ENCODE measurements around the gene DYNC2I2.
"Not testable (repeated sequence)": the region's sequence is repeated elsewhere in the genome, so short reads cannot be mapped to it uniquely, and the experiment has no call there.

Gene DYNC2I2

DNA sequence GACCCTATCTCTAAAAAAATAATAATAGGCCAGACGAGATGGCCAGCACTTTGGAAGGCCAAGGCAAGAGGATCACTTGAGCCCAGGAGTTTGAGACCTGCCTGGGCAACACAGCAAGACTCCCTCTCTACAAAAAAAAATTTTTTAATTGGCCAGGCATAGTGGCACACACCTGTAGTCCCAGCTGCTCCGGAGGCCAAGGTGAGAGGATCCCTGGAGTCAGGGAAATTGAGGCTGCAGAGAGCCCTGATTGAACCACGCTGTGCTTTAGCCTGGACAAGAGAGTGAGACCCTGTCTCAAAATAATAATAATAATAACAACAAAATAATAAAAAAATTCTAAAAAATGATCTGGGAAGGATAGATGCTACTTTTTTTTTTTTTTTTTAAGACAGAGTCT lies 1.1 kb upstream of the DYNC2I2 start:
- no peak overlapping the region for H3K4me3 ChIP-seq (ENCODE audit: low read length)
- TF ChIP-seq ZNF274 (IDR thresholded peaks at IDR 0.05; ENCODE audit: low read depth, low read length), result no peak

DNA sequence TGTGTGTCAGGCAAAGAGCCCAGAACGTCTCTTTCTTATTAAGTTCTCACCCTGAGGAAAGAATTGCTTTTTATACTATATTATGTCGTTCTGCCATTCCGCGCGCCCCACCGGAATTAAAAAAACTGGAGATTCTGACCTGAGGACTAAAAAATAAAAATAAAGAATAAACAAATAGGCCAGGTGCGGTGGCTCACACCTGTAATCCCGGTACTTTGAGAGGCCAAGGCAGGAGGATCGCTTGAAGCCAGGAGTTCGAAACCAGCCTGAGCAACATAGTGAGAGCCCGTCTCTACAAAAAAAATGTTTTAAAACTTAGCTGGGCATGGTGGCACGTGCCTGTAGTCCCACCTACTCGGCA lies 677 bp upstream of the DYNC2I2 start:
- H3K4me3 ChIP-seq (ENCODE audit: low read length), result no peak overlapping the region

DNA sequence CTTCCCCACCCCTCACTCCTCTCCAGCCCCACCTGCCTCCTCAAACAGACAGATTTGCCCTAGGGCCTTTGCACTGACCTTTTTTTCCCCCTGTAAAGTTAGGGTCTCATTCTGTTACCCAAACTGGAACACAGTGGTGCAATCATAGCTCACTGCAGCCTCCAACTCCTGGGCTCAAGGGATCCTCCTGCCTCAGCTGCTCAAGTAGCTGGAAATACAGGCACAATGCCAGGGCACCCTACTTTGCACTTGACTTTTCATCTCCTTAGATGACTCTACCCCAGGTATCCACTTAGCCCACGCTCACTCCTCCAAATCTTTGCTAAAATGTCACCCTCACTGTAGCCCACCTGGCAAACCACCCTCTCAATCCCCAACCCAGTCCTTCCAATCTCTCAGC lies 2.2 kb downstream of the DYNC2I2 start:
- no peak for TF ChIP-seq ZNF274 (IDR thresholded peaks at IDR 0.05; ENCODE audit: low read depth, low read length)
- no peak overlapping the region for H3K4me3 ChIP-seq (ENCODE audit: low read length)

More for the DNA sequence above, 677 bp upstream of the DYNC2I2 start:
- TF ChIP-seq ZNF274 (IDR thresholded peaks at IDR 0.05; ENCODE audit: low read depth, low read length), result no peak

DNA sequence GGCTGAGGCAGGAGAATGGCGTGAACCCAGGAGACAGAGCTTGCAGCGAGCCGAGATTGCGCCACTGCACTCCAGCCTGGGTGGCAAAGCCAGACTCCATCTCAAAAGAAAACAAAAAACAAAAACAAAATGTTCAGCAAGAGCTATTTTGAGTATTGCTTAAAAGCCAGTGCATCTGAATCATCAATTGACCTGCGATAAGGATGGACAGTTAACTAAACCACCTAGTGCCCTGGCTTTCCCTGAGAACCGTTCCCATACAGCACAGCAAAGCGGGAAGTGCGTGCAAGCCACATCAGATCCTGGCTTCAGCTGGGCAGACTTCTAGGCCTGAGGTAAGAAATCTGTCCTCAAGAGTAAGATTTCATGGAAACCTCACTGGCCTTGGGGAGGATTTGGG lies 2.7 kb downstream of the DYNC2I2 start:
- H3K4me3 ChIP-seq (ENCODE audit: low read length), result no peak overlapping the region
- no peak for TF ChIP-seq ZNF274 (IDR thresholded peaks at IDR 0.05; ENCODE audit: low read depth, low read length)

DNA sequence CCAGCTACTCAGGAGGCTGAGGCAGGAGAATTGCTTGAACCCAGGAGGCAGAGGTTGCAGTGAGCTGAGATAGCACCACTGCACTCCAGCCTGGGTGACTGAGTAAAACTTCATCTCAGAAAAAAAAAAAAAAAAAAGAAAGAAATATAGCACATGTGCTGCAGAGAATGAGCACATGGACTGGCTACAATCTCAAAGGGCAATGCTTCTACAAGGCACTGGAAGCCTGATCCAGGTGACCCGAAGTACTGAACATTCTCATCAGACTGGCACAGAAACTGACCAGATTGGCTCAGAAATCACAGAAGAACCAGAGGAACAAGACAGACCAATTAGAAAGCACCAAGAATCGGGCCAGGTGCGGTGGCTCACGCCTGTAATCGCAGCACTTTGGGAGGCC lies 4.8 kb downstream of the DYNC2I2 start:
- no peak overlapping the region for H3K4me3 ChIP-seq (ENCODE audit: low read length)
- TF ChIP-seq ZNF274 (IDR thresholded peaks at IDR 0.05; ENCODE audit: low read depth, low read length), result no peak

DNA sequence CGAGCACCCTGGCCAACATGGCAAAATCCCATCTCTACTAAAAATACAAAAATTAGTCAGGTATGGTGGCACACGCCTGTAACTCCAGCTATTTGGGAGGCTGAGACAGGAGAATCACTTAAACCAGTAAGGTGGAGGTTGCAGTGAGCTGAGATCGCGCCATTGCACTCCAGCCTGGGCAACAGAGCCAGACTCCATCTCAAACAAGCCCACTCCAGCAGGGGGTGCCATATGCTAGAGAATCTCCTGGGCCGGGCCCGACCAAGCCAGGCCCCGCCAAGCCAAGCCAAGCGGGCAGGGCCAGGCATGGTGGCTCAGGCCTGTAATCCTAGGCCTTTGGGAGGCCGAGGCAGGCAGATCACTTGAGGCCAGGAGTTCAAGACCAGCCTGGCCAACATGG lies 8.4 kb downstream of the DYNC2I2 start:
- H3K4me3 ChIP-seq (ENCODE audit: low read length), result not testable (repeated sequence)

DNA sequence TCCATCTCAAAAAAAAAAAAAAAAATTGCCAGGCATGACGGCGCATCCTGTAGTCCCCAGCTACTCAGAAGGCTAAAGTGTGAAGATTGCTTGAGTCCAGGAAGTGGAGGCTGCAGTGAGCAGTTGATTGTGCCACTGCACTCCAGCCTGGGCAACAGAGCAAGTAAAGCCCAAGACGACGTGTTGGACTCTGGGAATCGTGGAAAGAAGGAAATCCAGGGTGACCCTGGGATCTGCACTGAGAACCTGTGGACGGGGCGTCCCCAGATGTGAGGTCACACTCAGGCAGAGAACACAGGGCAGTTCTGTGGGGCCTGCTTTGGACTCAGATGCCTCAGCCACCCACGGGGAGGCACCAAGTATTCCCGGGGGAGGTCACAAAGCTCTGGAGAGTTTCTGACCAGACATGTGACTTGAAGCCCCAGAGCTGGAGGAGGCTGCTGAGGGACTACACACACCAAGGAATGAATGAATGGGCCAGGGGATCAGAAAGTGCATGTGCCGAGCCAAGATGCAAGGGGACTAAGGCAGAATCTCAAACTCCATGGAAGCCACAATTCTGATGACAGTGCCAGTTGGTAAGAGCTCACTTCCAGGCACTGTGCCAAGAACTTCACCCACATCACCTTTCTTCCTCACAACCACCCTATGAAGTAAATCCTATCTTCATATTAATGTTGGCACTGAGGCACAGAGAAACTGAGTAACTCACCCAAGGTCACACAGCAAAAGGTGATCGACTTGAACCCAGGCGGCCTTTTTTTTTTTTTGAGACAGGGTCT lies 12.9 kb downstream of the DYNC2I2 start:
- no peak for TF ChIP-seq ZNF274 (IDR thresholded peaks at IDR 0.05; ENCODE audit: low read depth, low read length)
- no peak overlapping the region for H3K4me3 ChIP-seq (ENCODE audit: low read length)

DNA sequence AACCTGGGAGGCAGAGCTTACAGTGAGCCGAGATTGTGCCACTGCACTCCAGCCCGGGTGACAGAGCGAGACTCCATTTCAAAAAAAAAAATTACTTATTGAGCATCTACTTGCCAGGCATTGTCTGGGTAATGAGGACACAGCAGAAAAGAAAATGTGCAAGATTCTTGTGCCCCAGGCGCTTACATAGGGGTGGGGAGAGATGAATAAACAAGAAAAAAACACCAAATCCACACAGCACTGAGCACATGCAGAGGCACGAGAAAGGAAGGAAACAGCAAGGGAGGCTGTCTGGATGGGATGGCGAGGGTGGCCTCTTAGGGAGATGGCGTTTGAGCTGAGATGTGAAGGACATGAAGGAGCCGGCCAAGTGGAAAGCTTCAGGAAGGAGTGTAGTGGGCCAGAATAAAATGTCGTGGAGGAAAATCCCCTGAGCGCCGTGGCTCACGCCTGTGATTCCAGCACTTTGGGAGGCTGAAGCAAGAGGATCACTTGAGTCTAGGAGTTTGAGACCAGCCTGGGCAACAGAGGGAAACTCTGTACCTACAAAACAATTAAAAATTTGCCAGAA lies 13.9 kb downstream of the DYNC2I2 start:
- TF ChIP-seq ZNF274 (IDR thresholded peaks at IDR 0.05; ENCODE audit: low read depth, low read length), result no peak
- no peak overlapping the region for H3K4me3 ChIP-seq (ENCODE audit: low read length)

DNA sequence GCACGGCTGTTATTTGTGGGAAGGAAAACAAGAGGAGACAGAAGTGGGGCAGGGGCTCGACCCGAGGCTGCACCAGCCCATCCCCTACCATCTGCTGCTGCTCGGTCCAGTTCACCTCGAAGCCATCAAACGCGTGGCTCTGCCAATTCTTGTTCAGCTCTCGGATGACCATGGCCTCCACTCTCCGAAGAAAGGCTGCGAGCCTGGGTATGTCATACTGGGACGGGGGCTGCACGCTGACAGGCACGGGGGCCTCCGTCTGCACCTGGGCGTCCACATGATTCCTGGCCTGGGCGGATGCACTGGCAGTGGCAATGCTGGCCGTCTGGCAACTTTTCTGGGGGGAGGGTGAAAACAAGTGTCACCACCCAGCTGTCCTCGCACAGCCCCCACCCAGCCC lies 16.0 kb downstream of the DYNC2I2 start:
- no peak for TF ChIP-seq ZNF274 (IDR thresholded peaks at IDR 0.05; ENCODE audit: low read depth, low read length)
- no peak overlapping the region for H3K4me3 ChIP-seq (ENCODE audit: low read length)

DNA sequence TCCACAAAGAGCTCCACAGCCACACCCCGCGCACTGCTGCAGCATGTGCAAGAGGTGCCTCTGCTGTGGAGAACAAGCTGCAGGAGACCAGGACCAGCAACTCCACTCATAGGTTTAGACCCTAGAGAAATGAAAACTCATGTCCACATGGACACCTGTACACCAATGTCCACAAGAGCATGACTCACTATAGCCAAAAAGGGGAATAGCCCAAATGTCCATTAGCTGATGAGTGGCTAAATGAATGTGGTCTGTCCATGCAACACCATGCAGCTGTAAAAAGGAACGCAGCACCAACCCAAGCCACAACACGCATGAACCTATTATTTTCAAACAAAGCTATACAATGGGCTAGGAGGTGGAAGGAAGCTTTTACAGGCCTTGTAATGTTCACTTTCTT lies 18.1 kb downstream of the DYNC2I2 start:
- TF ChIP-seq ZNF274 (IDR thresholded peaks at IDR 0.05; ENCODE audit: low read depth, low read length), result no peak

DNA sequence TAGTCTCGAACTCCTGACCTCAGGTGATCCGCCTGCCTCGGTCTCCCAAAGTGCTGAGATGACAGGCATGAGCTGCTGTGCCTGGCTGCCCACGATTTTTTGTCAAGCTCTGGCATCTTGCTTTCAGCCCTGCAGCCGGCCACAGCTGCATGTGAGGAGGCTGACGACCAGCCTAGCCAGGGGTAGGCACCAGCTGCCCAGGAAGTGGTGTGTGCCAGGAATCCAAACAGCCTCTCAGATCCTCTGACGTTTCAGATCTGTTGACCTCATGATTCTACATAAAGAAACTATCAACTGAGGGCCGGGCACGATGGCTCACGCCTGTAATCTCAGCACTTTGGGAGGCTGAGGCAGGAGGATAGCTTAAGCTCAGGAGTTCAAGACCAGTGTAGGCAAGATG lies 19.0 kb downstream of the DYNC2I2 start:
- no peak for TF ChIP-seq ZNF274 (IDR thresholded peaks at IDR 0.05; ENCODE audit: low read depth, low read length)
- no peak overlapping the region for H3K4me3 ChIP-seq (ENCODE audit: low read length)

More for the DNA sequence above, 18.1 kb downstream of the DYNC2I2 start:
- H3K4me3 ChIP-seq (ENCODE audit: low read length), result no peak overlapping the region

DNA sequence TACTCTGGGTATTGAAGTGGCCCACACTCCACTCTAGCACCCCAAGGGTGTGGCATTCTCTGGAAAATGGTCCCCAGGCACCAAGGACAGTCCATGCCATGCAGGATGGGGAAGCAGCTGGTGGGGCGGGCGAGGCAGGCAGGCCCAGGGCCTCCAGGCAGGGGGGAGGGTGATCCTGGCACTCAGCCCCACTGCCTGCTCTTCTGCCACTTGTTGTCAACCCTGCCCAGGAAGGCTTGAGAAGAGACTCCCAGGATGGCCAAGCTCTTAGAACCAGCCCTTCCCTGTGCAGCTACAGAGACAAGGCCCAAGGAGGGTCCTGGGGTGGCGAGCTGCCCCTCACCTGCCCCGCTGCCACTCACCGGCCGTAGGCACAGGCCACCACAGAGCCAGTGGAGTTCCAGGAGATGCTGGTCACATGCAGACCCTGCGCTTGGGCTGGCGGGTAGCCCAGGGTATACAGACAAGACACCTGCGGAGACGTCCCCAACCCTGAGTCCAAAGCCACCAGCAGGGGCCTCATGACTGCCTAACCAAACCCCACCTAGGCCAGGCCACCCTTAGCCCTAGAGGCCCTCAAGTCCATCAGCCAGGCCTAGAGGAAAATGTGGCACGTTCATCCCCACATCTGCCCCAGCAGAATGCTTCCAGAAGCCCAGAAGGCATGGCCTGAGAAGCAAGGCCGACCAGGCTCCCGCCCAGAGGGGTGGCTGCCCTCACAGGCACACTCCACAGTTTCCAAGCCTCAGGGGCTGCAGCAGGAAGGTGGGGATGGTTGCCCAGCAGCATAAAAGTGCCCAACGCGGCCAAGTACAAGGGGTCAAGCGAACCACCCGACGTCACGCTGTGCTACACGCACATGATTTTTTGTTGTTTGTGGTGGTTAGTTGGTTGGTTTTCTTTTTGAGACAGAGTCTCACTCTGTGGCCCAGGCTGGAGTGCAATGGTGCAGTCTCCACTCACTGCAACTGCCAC lies 19.8 kb downstream of the DYNC2I2 start:
- H3K4me3 ChIP-seq (ENCODE audit: low read length), result no peak overlapping the region
- no peak for TF ChIP-seq ZNF274 (IDR thresholded peaks at IDR 0.05; ENCODE audit: low read depth, low read length)

DNA sequence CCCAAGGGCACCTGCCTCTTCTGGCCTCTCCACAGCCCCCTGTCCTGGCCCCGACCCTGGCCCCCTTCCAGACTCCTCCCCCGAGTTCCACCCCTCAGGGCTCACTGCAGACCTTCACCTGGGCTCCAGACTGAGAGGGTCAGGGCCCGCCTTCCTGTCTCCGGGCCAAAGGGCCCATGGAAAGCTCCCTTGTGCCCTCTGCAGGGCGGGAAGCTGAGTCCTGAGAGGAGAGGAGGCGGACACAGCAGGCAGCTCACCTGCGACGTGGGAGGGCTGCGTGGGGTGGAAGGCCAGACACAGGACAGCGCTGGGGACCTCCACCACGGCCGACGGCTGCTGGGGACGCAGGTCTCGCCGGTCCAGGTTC lies 20.6 kb downstream of the DYNC2I2 start:
- no peak overlapping the region for H3K4me3 ChIP-seq (ENCODE audit: low read length)
- TF ChIP-seq ZNF274 (IDR thresholded peaks at IDR 0.05; ENCODE audit: low read depth, low read length), result no peak

DNA sequence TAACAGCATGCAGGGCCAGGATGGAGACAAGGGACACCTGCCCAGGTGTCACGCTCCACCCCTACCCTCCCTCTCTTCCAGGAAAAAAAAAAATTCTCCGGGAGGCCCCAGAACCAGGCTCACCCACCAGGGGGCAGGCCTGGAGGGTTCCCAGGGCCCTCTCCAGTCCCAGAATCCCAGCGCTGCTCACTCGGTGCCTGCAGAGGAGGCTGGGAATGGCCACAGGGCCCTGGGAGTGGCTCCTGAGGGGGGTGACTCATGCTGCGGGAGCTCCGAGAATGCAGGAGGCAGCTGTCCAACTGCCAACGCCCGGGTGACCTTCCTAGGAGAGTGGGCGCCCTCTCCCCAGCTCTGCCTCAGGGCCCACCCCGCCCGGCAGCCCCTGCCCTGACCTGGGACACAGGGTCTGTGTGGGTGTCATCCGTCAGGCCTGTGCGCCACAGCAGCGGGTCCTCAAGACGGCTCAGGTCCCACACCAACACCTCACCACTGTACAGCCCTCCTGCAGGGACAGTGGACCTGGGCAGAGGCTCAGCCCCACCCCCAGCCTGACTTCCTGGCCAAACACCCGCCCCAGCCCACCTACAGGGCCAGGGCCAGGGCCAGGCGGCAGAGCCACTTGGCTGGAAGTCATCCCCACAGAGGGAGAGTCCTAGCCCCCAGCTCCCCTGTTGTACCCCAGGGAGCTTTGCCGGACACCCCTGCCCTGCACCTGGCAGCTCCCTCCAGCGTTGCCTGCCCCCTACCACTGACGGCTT lies 21.2 kb downstream of the DYNC2I2 start:
- H3K4me3 ChIP-seq (ENCODE audit: low read length), result no peak overlapping the region
- no peak for TF ChIP-seq ZNF274 (IDR thresholded peaks at IDR 0.05; ENCODE audit: low read depth, low read length)

All from GM08714 (cell line).